Measurements from ENCODE around the gene MYBBP1A. TPM values are rescaled to one million over a fixed set of nuclear protein-coding genes. Genes with fewer than 3 reads are reported as not detected.

Gene MYBBP1A
- total and polyA plus RNA-seq, 2 of the 13 experiments (the other 11 are each of a cell fraction or from before 2014, with no cell fraction given): 18.6 to 54.8 TPM

DNA sequence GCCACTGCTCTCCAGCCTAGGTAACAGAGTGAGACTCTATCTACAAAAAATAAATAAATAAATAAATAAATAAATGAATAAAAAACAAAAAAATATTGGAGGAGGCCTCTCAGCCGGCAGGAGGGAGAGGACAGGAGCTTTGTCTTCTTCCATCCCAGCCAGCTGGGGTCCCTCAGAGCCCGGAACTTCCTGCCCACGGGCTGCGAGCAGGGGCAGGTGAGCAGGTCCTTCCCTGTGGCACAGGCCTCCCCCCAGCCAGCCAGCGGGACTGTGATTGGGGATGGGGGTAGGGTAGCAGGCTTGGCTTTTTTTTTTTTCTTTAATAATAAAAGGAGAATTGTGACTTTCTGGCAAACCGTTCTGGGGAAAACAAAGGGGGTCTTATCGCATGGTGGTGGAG is 39.2 kb upstream of the MYBBP1A start (continued):
- TF ChIP-seq, protein P1, sequence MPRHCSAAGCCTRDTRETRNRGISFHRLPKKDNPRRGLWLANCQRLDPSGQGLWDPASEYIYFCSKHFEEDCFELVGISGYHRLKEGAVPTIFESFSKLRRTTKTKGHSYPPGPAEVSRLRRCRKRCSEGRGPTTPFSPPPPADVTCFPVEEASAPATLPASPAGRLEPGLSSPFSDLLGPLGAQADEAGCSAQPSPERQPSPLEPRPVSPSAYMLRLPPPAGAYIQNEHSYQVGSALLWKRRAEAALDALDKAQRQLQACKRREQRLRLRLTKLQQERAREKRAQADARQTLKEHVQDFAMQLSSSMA (CRISPR knock-in tag; IDR thresholded peaks at IDR 0.05): no peak

DNA sequence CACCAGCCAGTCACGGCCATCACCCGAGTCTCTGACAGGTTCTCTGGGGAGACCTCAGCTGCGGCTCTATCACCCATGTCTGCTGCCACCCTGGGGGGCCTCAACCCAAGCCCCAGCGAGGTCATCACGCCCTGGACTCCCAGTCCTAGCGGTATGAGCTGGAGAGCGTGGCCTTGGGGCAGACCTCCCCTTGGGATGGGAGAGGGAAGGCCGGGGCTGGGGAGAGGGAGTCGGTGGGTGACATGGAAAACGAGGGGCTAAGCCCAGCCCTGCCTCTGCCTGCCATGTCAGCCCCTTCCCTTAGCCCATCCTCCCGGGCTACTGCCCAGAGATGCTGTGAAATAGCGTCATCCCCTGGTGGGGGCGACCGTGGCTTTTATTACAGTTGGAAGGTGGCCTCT is 37.8 kb upstream of the MYBBP1A start:
- Histone ChIP-seq H3K79me2 (ENCODE audit: insufficient read depth, low read length) (no peaks in the 10 kb centered on the region), H3K36me3 (replicated peaks in 1 of 2; ENCODE audit: control insufficient read depth in 1 of 2, insufficient read depth in 2 of 2, low read length in 2 of 2) (no peaks in the 10 kb centered on the region), H3K9ac (ENCODE audit: insufficient read depth, low read depth, low read length) (no peak overlapping the region), H3K4me2 (ENCODE audit: low read depth, low read length) (no peak overlapping the region), H4K20me1 (ENCODE audit: insufficient read depth, low read length) (no peaks in the 10 kb centered on the region), H3K27me3 (ENCODE audit: control insufficient read depth in 1 of 2, insufficient read depth in 2 of 2, low read length in 2 of 2) (peaks cover 0 to 2% of the 10 kb centered on the region in 2 experiments; a peak in 1 of 5 replicates), H2AFZ (ENCODE audit: low read length) (no peak overlapping the region), H3K27ac (ENCODE audit: extremely low read length, insufficient read depth, low read length) (no peak overlapping the region), H3K9me3 (ENCODE audit: low read length) (no peaks in the 10 kb centered on the region), H3K4me1 (ENCODE audit: insufficient read depth, low read length) (peaks cover 11% of the 10 kb centered on the region), H3K4me3 (replicated peaks in 1 of 3; ENCODE audit: insufficient read depth in 1 of 3, low read depth in 2 of 3, low read length in 3 of 3) (no peak overlapping the region)
- FAIRE-seq: no peak
- ChIA-PET CTCF (ENCODE audit: low intra/inter-chr PET ratio, low total read pairs) (no interaction called here), POLR2A (no interaction called here)
- TF ChIP-seq ZNF207 (IDR thresholded peaks at IDR 0.05; ENCODE audit: borderline replicate concordance) (no peak), ZNF543 (CRISPR knock-in tag; IDR thresholded peaks at IDR 0.05) (no peak), ZNF34 (CRISPR knock-in tag; IDR thresholded peaks at IDR 0.05; ENCODE audit: borderline replicate concordance) (no peak), ZNF768 (CRISPR knock-in tag; IDR thresholded peaks at IDR 0.05) (no peak), FOXP1 (IDR thresholded peaks at IDR 0.05) (no peak), FOXP1 (CRISPR knock-in tag; IDR thresholded peaks at IDR 0.05) (no peak), ZNF225 (CRISPR knock-in tag; IDR thresholded peaks at IDR 0.05) (no peak), DR1 (CRISPR knock-in tag; IDR thresholded peaks at IDR 0.05) (no peak)
- TF ChIP-seq, protein P2, sequence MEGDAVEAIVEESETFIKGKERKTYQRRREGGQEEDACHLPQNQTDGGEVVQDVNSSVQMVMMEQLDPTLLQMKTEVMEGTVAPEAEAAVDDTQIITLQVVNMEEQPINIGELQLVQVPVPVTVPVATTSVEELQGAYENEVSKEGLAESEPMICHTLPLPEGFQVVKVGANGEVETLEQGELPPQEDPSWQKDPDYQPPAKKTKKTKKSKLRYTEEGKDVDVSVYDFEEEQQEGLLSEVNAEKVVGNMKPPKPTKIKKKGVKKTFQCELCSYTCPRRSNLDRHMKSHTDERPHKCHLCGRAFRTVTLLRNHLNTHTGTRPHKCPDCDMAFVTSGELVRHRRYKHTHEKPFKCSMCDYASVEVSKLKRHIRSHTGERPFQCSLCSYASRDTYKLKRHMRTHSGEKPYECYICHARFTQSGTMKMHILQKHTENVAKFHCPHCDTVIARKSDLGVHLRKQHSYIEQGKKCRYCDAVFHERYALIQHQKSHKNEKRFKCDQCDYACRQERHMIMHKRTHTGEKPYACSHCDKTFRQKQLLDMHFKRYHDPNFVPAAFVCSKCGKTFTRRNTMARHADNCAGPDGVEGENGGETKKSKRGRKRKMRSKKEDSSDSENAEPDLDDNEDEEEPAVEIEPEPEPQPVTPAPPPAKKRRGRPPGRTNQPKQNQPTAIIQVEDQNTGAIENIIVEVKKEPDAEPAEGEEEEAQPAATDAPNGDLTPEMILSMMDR (CRISPR knock-in tag; IDR thresholded peaks at IDR 0.05): 0 out of 2 replicates have a peak, but pooled peaks have one; percentile 18
- TF ChIP-seq, protein P3, sequence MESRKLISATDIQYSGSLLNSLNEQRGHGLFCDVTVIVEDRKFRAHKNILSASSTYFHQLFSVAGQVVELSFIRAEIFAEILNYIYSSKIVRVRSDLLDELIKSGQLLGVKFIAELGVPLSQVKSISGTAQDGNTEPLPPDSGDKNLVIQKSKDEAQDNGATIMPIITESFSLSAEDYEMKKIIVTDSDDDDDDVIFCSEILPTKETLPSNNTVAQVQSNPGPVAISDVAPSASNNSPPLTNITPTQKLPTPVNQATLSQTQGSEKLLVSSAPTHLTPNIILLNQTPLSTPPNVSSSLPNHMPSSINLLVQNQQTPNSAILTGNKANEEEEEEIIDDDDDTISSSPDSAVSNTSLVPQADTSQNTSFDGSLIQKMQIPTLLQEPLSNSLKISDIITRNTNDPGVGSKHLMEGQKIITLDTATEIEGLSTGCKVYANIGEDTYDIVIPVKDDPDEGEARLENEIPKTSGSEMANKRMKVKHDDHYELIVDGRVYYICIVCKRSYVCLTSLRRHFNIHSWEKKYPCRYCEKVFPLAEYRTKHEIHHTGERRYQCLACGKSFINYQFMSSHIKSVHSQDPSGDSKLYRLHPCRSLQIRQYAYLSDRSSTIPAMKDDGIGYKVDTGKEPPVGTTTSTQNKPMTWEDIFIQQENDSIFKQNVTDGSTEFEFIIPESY (CRISPR knock-in tag; IDR thresholded peaks at IDR 0.05): peak; percentile 60; the same call in 1 of the 2 replicates
- TF ChIP-seq, protein P4, sequence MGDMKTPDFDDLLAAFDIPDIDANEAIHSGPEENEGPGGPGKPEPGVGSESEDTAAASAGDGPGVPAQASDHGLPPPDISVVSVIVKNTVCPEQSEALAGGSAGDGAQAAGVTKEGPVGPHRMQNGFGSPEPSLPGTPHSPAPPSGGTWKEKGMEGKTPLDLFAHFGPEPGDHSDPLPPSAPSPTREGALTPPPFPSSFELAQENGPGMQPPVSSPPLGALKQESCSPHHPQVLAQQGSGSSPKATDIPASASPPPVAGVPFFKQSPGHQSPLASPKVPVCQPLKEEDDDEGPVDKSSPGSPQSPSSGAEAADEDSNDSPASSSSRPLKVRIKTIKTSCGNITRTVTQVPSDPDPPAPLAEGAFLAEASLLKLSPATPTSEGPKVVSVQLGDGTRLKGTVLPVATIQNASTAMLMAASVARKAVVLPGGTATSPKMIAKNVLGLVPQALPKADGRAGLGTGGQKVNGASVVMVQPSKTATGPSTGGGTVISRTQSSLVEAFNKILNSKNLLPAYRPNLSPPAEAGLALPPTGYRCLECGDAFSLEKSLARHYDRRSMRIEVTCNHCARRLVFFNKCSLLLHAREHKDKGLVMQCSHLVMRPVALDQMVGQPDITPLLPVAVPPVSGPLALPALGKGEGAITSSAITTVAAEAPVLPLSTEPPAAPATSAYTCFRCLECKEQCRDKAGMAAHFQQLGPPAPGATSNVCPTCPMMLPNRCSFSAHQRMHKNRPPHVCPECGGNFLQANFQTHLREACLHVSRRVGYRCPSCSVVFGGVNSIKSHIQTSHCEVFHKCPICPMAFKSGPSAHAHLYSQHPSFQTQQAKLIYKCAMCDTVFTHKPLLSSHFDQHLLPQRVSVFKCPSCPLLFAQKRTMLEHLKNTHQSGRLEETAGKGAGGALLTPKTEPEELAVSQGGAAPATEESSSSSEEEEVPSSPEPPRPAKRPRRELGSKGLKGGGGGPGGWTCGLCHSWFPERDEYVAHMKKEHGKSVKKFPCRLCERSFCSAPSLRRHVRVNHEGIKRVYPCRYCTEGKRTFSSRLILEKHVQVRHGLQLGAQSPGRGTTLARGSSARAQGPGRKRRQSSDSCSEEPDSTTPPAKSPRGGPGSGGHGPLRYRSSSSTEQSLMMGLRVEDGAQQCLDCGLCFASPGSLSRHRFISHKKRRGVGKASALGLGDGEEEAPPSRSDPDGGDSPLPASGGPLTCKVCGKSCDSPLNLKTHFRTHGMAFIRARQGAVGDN (CRISPR knock-in tag; IDR thresholded peaks at IDR 0.05): peak; percentile 8; the same call in 1 of the 2 replicates
- intact Hi-C loops (cut with micrococcal nuclease; ENCODE audit: unreplicated experiment): no loop called here
- DNase-seq (ENCODE audit: low spot score): no peak
- no TSS peak for BruUV-seq (replicated peaks)
- peak; percentile 13; the same call in 2 of the 3 replicates for ATAC-seq
- in situ Hi-C loops (cut with HindIII; ENCODE audit: extremely low pct_ligation_motif_present, low pct_unique_long_range_greater_than_20kb): no loop called here
- WGBS (ENCODE audit: low lambda C conversion rate): 48% methylated on average over 4 of the region's 14 CpGs
